HG02852 (cell line): Measurements from ENCODE around the gene SPPL2B.

ENCODE experiments used
- ATAC-seq: cut with Tn5 transposase; IDR thresholded peaks from one replicate; pipeline ENCODE4 v1.9.1; 2021; ENCODE audit warnings: mild to moderate bottlenecking, moderate library complexity; ENCODE audit not compliant: unreplicated experiment

The SPPL2B gene

DNA sequence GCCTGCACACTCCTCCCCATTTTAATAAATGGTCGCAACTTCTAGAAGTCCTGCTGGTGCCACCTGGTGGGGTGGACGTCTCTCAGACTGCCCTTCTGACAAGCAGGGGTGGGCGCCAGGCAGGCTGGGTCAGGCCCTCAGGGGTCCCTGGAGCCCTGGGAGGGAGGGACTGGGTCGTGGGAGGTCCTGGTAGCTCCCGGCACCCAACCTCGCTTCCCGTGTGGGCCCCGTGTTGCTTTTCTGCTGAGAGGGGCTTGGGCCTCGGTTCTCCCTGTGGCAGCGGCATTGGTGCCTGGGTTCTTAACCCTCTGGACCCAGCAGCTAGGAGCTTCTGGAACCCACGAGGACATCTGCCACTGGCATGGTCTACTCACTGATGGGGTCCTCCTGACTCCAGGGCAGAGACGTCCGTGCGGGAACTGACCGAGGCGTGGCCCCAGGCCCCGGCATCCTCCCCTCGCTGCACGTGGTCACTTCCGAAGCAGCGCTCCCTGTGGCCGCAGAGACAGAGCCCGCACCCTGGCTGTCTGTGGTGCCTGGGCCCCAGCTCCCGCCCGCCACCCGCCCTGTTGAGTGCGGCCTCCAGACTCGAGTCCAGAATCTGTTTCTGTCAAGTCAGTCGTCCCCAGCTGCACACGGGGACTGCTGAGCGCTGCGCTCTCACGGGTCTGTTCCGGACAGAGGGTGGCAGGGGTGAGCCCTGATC lies 25.6 kb downstream of the SPPL2B start:
- no peak for ATAC-seq

DNA sequence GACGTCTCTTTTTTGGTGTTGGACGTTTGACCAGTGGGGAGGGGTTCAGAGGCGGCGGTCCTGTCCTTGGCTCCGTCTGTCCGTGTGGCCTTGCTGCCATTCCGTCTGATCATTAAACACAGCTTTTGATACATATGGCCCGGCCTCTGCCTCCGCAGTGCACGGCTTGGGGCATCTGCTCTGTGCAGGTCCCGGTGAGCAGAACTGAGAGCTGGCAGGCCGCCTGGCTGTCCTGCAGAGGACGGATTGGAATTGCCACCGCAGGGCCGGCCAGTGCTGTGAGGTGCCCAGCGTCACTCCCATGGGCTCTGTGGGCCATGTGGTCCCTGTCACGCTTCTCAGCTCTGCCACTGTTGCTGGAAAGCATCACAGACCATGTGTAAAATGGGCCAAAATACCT lies 26.2 kb downstream of the SPPL2B start:
- ATAC-seq: no peak

DNA sequence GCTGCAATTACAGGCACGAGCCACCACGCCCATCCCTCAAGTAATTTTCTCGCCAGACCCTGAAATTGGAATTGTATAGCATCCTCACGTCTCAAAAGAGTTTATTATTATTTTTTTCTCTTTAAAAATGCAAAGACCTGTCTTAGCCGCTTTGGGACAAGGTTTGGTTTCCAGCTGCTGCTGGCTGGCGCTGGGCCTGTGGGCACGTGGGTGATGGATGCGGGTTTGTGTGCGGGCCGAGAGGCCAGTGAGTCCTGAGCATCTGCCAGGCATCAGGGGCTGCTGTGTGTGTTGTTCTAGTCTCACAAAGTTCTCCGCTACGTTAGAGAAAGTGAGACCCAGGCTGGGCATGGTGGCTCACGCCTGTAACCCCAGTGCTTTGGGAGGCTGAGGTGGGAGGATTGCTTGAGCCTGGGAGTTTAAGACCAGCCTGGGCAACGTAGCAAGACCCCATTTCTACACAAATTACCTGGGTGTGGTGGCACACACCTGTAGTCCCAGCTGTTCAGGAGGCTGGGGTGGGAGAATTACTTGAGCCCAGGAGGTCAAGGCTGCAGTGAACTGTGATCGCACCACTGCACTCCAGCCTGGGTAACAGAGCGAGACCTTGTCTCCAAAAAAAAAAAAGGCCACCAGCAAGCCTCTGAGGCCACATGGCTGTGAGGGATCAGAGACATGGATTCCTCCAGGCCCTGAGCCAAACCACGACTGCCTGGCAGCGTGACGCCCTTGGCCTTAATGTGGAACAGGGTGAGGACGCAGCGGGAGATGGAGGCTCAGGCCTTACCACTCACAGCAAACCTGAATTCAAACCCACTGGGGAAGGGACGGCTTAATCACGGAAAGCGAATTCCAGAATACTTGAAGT lies 26.9 kb downstream of the SPPL2B start:
- no peak for ATAC-seq

DNA sequence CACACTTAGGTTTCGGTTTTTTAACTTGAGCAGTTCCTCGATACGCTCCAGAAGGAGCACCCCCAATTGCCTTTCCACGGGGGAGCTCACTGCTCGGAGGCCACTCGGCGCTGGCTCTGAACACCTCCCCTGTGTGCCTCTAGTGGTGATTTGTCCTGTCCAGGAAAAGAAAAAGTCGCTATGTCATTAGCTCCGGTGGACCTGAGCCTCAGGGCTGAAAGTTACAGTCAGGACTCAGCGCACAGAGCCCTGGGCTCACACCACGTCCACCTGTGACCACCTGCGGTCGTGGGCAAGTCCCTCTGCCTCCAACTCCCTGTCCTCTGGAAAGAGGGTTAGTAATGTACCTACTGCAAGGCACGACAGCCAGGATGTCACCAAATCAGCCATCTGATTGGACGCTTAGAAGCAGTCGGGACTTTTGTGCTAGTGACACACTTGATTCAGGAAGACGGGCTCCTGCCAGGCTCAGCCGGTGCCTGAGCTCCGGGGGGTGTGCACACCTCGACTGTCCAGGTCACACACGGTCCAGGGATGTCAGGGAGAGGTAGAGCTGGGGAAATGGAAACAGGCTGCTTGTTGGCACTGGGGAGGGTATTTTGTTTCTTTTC lies 27.7 kb downstream of the SPPL2B start:
- no peak for ATAC-seq

DNA sequence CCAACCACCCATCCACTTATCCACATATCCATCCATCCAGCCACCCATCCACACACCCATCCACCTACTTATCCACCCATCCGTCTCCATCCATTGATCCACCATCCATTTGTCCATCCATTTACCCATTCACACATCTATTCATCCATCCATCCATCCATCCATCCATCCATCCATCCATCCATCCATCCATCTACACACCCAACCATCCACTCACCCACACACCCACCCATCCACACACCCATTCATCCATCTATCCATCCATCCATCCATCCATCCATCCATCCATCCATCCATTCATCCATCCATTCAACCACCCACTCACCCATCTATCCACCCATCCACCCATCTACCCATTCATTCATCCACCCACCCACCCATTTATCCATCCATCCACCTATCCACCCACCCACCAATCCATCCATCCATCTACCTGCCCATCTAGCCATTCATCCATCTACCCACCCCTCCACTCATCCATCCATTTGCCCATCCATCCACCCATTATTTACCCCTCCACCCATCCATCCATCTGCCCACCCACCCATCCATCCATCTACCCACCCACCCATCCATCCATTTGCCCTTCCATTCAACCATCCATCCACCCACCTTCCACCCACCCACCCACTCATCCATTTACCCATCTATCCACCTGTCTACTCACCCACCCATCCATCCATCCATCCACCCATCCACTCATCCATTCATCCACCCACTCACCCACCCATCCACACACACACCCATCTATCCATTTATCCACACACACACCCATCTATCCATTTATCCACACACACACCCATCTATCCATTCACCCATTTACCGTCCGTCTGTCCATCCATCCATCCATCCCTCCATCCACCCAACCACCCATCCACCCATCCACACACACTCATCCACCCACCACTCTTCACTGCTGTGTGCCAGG lies 29.1 kb downstream of the SPPL2B start:
- no peak for ATAC-seq

DNA sequence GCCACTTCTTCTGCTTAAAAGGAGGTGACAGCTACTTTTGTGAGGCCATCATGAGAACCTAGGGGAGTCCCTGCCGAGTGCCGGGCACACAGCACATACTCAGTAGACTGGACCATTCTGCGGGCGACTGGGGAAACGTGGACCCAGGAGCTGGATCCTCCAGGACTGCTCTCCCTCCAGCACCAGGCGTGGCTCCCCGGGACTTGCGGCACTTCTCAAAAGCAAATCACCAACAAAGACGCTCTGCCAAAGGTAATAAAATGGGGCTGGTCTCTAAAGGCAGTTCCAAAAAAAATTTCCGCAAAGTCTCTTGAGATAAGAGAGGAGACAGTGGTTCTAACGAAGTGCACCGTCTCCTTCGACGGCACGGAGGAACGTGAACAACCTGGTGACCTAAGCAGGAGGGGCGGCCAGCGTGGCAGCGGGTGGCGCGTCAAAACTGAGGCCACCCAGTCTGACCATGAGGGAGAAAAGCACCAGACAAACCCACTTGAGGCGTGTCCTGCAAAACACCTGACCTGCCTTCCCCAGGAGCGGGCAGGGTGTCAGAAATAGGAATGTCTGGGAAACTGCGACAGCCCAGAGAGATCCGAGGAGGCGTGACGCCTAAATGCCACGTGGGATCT lies 30.2 kb downstream of the SPPL2B start:
- ATAC-seq: no peak

DNA sequence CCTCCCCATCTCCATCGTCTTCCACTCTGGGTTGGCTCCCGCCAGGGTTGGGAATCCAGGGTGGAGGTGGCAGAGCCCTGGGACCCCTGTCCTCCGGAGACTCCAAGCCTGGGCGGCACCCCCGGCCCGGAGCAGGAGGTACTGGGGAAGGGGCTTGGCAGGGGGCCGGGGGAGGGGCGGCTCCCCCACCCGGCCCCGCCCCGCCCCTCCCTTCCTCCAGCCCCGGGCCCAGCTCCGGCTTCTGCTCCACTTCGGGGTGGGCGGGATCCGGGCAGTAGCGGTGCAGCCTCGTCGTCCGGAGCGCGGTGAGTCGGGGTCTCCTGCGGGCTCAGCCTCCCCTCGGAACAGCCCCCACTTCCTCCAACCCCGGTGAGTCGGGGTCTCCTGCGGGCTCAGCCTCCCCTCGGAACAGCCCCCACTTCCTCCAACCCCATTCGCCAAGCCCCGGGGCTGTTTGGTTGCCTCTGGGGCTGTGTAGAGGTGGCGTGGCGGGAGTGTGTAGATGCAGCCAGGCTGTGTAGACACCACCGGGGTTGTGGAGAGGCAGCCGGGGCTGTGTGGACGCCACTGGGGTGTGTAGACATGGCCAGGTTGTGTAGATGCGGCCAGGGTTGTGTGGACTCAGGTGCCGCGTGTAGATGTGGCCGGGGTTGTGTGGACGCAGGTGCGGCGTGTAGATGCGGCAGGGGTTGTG lies 31.7 kb downstream of the SPPL2B start, which contains the start of gene TMPRSS9:
TMPRSS9 (plus strand) TSS at position 274 of the 694 bp plus-strand sequence. CDS start 29,521 bp downstream, outside the sequence.
- no peak for ATAC-seq

DNA sequence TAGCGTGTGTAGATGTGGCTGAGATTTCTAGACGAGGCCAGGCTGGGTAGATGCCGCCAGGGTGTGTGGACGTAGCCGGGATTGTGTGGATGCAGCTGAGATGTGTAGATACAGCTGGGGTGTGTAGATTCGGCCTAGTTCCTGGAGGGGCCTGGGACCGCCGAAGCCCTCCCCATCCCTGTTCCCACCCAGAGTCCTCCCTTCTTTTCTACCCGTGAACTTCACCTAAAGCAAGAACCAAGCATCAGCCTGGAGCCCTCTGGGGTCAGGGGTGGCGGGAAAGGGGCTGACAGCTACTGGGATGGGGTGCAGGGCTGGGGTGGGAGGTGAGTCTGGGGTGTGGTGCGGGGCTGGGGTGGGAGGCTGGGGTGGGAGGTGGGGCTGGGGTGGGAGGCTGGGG lies 32.3 kb downstream of the SPPL2B start:
- ATAC-seq: no peak

DNA sequence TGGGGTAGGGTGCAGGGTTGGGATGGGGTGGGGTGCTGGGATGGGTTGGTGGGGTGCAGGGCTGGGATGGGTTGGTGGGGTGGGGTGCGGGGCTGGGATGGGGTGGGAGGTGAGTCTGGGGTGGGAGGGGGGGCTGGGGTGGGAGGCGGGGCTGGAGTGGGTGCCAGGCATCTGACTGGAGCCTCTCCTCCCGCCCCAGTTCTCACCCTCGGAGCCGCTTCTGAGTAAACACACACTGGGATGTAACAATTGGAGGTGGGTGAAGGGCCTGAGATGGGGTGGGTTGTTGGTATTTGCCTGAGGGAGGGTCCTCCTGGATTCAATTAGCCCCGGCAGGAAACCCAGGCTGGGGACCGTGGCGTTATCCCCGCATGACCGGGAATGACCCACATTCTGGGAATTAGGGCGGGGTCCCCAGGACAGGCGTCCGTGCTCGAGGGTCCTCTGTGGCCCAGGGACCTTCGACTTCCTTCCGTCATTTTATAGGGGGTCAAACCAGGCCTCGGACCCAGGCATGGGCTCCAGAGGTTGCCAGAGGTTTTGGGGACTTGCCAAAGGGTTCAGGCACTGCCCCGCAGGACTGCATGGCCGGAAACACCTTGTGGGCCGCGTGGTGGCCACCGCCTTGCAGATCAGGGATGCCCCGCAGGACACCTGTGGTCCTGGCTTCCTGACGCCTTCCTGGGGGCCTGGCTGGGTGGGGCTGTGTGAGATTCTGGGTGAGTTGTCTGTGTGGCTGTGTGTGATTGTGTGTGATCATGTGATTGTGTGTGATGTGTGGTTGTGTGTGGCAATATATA lies 33.0 kb downstream of the SPPL2B start:
- no peak for ATAC-seq

DNA sequence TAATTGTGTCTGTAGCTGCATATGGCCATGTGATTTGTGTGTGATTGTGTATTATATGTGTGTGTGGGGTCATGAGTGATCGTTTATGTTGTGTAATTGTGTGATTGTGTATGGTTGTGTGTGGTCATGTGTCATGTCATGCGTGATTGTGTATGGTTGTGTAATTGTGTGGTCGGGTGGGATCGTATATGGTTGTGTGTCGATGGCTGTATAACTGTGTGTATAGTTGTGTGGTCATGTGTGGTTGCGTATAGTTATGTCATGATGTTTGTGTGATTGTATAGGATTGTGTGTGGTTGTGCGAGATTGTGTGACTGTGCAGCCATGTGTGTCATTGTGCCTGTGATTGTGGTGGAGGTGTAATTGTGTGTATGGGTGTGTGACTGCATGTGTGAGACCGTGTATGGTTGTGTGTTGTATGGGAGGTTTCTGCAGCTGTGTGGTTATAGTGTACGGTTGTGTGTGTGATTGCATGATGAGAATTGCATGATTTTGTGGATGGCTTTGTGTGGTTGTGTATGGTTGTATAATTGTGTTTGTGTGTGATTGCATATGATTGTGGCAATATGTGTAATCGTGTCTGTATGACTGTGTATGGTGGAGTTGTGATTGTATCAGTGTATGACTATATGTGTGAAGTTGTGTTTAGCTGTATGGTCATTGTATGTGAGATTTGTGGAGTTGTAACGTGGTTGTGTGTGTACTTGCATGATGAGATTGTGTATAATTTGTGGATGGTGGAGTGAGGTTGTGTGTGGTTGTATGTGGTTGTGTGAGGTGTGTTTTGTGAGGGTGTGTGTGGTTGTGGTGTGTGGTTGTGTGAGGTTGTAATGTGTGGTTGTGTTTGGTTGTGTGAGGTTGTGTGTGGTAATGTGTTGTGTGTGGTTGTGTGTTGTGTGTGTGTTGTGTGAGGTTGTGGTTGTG lies 33.8 kb downstream of the SPPL2B start:
- no peak for ATAC-seq

DNA sequence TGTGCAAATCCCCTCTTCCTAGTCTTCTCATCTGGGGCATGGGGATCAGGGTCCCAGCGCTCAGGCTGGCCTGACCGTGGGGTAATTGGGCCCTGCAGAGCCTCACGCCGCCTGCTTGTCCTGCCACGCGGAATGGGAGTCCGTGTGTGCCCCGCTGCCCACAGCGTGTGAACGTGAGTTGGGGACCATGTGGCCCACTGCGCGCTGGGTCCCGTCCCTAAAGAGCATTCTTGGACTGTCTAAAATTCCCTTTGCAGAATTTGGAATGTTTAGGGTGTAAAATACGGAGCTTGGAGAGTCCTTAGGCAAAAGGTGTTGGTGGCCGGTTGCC lies 34.5 kb downstream of the SPPL2B start:
- no peak for ATAC-seq

DNA sequence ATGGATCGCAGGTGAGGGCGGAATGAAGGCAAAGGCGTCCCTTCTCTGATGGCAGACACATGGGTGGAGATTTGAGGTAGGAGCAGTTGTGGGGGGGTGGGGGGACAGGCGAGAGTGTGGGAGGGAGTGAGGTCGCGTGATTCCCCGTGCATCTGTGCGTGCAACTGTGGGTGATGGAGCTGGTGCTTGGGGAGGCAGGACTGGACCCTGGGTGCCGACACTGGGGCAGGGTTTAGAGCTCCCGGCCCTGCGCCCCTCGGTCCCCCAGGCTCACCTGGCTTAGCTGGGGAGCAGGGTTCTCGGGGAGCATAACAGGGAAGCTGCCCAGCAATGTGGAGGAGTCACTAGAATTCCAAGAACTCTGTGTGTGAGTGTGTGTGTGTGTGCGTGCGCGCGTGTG lies 34.9 kb downstream of the SPPL2B start:
- no peak for ATAC-seq

DNA sequence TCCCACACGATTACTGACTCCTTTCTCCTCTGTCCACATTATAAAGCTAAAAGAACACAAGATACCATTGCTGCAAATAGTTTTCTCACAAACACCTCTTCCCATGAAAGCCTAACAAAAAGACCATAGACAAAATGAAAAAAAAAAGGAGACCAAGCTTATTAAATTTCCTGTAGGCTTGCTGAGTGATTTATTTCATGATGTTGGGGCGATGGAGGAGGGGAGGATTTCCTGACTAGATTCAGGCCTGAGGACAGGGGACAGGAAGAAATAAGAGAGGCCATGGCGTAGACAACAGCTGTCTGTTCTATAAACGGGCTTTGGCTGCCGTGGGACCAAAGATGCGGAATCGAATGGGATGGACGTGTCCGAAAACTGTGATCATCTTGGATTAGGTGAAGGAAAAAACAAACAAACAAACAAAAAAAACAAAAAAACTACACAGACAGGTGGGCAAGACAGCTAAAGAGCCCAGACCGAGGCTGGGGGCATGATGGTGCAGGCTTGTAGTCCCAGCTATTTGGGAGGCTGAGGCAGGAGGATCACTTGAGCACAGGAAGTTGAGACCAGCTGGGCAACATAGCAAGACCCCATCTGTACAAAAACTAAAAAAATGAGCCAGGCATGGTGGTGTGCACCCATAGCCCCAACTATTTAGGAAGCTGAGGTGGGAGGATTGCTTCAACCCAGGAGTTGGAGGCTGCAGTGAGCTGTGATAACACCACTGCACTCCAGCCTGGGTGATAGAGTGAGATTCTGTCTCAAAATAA lies 36.9 kb downstream of the SPPL2B start:
- ATAC-seq: no peak

DNA sequence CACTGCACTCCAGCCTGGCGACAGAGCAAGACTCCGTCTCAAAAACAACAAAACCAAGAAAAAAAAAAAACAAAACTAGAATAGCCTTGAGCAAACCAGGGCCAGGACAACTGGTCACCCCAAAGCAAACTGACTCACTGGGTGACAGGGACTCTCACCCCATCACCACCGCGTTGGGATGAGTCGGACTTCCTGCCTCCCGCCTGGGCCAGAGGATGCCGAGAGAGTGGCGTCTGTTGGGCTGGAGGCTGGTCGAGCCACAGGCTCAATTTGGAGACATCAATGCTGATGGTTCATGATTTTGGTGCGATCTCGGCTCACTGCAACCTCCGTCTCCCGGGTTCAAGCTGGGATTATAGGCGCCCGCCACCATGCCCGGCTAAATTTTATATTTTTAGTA lies 43.2 kb downstream of the SPPL2B start:
- ATAC-seq: no peak

DNA sequence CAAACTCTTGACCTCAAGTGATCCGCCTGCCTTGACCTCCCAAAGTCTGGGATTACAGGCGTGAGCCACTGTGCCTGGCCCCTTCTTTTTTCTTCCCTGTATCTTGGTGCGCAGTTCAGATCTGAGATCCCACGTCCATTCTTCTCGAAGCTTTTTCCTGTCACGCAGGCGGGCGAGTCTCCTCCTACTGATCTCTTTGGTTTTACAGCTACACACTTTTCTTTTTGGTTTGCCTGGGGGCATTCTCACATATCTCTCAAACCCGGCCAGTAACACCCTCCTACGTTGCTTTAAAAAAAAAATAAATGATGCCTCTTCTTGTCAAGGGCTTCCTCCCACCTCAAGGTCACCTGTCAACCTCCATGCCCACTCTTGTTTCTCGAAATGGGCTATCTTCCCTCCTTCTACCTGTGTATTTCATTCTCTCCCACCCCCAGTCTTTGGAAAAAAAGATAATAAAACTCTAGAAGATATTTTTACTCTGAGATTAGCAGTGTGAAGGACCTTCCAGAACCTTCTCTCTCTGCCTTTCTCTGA lies 43.7 kb downstream of the SPPL2B start:
- ATAC-seq: no peak

DNA sequence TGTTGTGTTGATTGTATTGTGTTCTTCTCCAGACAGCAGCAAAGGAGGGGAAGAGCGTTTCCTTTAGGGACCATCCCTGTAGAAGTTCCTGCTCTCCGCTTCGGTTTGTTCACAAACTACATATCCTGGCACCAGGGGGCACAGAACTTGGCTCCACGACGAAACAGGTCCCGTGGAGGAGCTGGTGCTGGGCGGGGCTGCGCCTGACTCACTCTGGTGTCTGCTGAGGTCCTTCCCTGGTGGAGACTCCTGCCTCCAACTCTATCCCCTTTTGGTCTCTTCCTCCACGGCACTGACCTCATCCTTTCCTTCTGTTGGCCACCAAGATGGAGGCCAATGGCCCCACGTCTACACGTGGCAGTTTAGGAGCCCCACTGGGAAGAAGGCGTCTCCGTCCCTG lies 46.3 kb downstream of the SPPL2B start:
- no peak for ATAC-seq
